Memory B cell (primary cell): ENCODE data around the gene ATXN7L1.

ENCODE experiments used
- ATAC-seq: fragments of 150-1000 bp; cut with Tn5 transposase; 2 replicates; pipeline ENCODE4 v1.10.0; 2021; ENCODE audit warnings: low read depth, mild to moderate bottlenecking, moderate library complexity
- DNase-seq, 2 donors: peaks; one replicate each; pipeline ENCODE4 v3.0.0; 2022; ENCODE audit warnings: low spot score in 2 of 2
- H3K27ac Mint-ChIP-seq: one replicate; pipeline ENCODE4 v1.8.0; 2022; ENCODE audit warnings: mild to moderate bottlenecking, moderate library complexity, mixed read lengths
- H3K27me3 Mint-ChIP-seq: one replicate; pipeline ENCODE4 v1.8.0; 2022; ENCODE audit warnings: mixed read lengths
- H3K36me3 Mint-ChIP-seq: one replicate; pipeline ENCODE4 v1.8.0; 2022; ENCODE audit warnings: mild to moderate bottlenecking, mixed read lengths
- H3K4me1 Mint-ChIP-seq: one replicate; pipeline ENCODE4 v1.8.0; 2022; ENCODE audit warnings: mixed read lengths
- H3K4me3 Mint-ChIP-seq: one replicate; pipeline ENCODE4 v1.8.0; 2022; ENCODE audit warnings: mild to moderate bottlenecking, moderate library complexity, mixed read lengths
- H3K9me3 Mint-ChIP-seq: one replicate; pipeline ENCODE4 v1.8.0; 2022; ENCODE audit warnings: mixed read lengths

ATXN7L1 gene

DNA sequence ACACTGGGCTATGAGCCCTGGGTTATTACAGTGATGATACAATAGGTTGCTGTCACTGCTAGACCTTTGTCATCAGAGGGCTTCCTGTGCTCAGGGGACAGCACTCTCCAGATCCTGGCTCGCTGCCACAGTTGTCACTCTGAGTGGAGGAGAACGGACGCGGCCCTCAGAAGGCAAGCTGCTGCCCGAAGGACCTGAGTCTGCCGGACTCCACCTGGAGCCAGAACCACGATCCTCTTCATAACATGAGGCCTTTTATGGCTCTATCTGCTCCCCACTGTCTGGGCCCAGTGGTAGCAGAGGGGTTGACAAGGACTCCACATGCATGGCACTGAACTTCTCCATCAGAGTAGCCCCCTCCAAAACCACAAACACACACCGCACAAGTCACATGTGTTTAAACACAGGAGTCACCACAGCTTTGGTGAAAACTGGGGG, 200.4 kb downstream of the ATXN7L1 start:
- H3K27me3 Mint-ChIP-seq: no peaks in the 10 kb centered on the region
- H3K4me1 Mint-ChIP-seq: peaks cover 41% of the 10 kb centered on the region
- DNase-seq: no peak
- no peak overlapping the region for H3K4me3 Mint-ChIP-seq
- H3K36me3 Mint-ChIP-seq: peaks cover 2% of the 10 kb centered on the region
- H3K9me3 Mint-ChIP-seq: no peaks in the 10 kb centered on the region
- no peak for ATAC-seq
- peak overlapping the region; percentile 79 for H3K27ac Mint-ChIP-seq

DNA sequence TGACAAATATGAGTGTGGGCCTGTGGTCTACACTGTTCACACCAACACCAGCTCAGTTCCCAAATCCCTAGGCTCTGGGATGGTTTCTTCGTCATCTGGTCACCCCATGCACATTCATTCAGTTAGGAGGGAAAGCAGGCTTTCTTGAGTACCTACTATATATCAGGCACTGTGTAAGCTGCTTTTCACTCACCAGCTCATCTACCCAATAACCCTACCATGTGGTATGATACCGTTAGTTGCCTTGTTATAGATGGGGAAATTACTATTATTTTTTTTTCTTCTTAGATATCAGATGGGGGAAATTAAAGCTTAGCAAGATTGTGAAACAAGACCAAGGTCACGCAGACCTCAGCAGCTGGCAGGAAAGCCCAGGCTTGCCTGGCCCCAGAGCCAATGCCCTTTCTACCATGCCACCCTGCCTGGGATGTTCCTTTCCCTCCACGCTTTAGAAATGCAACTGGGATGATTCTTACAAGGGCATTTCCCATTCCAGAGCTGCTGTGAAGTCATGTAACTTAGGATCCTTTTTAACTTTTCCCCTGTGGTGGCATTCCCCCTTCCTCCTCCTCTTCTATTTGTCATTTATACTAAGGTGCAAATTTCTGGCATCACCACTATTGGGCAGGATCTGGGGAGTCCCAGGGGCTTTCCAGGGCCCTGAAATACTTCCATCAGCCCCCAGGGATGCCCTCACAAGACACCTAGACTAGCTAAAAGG, 202.0 kb downstream of the ATXN7L1 start:
- ATAC-seq (no peak), DNase-seq (no peak)
- Mint-ChIP-seq H3K36me3 (no peaks in the 10 kb centered on the region), H3K4me1 (peaks cover 38% of the 10 kb centered on the region), H3K27me3 (no peaks in the 10 kb centered on the region), H3K27ac (peak overlapping the region; percentile 79), H3K9me3 (no peaks in the 10 kb centered on the region), H3K4me3 (no peak overlapping the region)

DNA sequence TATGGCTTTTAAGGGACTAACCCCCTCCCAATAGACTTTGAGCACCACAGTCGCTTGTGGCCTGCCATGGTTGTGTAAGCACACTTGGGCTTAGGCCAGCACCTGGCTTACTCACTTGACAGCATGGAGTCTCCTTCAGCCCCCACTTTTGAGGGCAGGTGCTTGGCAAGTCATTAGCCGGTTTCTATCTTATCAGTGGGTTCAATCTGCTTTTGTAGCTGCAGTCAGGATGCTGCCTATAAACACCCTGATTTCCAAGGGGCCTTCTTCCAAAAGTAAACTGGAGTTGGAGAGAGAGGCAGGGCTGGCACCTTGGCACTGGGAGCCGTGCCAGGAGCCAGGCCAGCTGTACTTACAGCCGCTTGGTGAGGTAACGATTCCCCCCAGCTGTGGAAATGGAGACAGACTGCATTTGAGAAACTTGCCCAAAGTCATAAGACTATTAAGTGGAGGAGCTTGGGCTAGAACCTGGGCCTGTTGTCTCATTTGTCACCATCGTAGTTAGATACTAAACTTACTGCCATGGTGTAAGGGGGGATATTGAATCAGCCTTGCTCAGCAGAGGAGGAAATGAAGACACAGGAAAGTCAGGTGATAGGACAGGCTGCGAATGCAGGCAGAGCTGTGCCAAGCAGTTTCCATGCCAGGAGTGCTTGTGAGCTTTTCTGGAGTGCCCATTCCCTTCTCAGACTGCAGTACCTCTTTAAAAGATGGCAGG, 202.9 kb downstream of the ATXN7L1 start:
- H3K4me1 Mint-ChIP-seq: peaks cover 31% of the 10 kb centered on the region
- no peak for ATAC-seq
- H3K4me3 Mint-ChIP-seq: no peak overlapping the region
- H3K27ac Mint-ChIP-seq: peak overlapping the region; percentile 79
- no peaks in the 10 kb centered on the region for H3K27me3 Mint-ChIP-seq
- no peaks in the 10 kb centered on the region for H3K36me3 Mint-ChIP-seq
- no peak for DNase-seq
- no peaks in the 10 kb centered on the region for H3K9me3 Mint-ChIP-seq

GRCh38 chr7:105672801-105673200, 203.6 kb downstream of the ATXN7L1 start:
- no peak for DNase-seq
- H3K27ac Mint-ChIP-seq: peak overlapping the region; percentile 79
- H3K4me1 Mint-ChIP-seq: peaks cover 24% of the 10 kb centered on the region

GRCh38 chr7:105666324-105666723, 210.1 kb downstream of the ATXN7L1 start:
- Mint-ChIP-seq H3K9me3 (no peaks in the 10 kb centered on the region), H3K27ac (peak overlapping the region; percentile 14), H3K4me3 (no peak overlapping the region), H3K27me3 (no peaks in the 10 kb centered on the region), H3K4me1 (no peaks in the 10 kb centered on the region), H3K36me3 (peaks cover 26% of the 10 kb centered on the region)
- ATAC-seq (no peak), DNase-seq (no peak)

More at GRCh38 chr7:105672801-105673200, 203.6 kb downstream of the ATXN7L1 start:
- Mint-ChIP-seq H3K4me3 (no peak overlapping the region), H3K27me3 (no peaks in the 10 kb centered on the region), H3K9me3 (no peaks in the 10 kb centered on the region), H3K36me3 (no peaks in the 10 kb centered on the region)
- ATAC-seq: no peak

DNA sequence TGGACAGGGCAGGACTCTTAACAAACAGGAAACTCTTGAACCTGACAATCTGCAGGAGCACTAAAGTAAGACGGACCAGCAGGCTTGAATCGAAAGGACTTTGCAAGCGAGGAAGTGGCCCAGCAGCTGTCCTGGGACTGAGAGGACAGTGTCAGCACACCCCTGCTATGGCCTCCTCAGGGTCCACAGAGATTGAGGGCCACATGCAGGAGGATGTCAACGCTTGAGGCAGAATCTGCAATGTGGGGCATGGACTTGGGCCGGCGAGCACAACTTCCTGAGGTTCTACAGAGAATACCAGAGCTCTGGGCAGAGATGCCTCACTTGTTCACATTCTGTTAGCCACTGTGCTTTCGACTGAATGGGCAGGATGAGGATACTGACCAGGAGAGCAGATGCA, 210.7 kb downstream of the ATXN7L1 start:
- DNase-seq: no peak
- no peak overlapping the region for H3K4me3 Mint-ChIP-seq
- no peak overlapping the region for H3K27ac Mint-ChIP-seq
- ATAC-seq: no peak
- H3K27me3 Mint-ChIP-seq: no peaks in the 10 kb centered on the region
- H3K36me3 Mint-ChIP-seq: peaks cover 32% of the 10 kb centered on the region
- no peaks in the 10 kb centered on the region for H3K9me3 Mint-ChIP-seq
- peaks cover 3% of the 10 kb centered on the region for H3K4me1 Mint-ChIP-seq

DNA sequence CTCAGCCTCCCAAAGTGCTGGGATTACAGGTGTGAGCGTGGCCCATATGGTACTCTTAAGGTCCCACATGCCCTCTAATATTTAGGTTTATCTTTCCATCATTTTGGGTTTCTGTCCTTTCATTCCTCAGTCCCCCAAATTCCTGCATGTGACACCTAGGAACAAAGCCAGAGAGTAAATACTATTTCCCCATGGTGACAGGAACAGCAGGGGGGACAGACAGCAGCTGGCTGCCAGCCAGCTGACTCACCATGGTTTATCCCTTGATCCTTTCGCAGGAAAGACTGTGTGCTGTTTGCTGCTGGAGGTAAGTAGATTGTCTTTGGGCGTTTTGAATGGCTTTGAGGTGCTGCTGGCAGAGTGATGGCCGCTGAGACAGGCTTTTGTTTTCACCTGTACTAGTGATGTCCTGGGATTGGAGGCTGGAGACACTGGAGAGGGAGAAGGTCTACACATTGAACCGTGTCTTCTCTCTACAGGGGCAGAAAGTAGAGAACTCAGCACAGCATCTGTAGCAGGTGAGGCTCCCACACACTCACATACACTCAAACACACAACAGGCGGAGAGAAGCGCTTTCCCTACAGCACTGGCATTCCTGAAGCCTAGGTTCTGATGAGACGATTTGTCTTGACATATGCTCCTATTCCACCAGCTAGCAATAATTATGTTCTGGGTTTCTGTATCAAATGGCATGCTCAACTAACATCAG, 211.4 kb downstream of the ATXN7L1 start:
- H3K27me3 Mint-ChIP-seq: no peaks in the 10 kb centered on the region
- no peak overlapping the region for H3K4me3 Mint-ChIP-seq
- peak overlapping the region; percentile 11 for H3K27ac Mint-ChIP-seq
- peaks cover 6% of the 10 kb centered on the region for H3K4me1 Mint-ChIP-seq
- no peaks in the 10 kb centered on the region for H3K9me3 Mint-ChIP-seq
- ATAC-seq: no peak
- DNase-seq: no peak
- peaks cover 36% of the 10 kb centered on the region for H3K36me3 Mint-ChIP-seq

GRCh38 chr7:105662998-105663397, 213.4 kb downstream of the ATXN7L1 start:
- Mint-ChIP-seq H3K27ac (no peak overlapping the region), H3K36me3 (peaks cover 44% of the 10 kb centered on the region), H3K27me3 (no peaks in the 10 kb centered on the region)

GRCh38 chr7:105661625-105662024, 214.8 kb downstream of the ATXN7L1 start:
- Mint-ChIP-seq H3K9me3 (no peaks in the 10 kb centered on the region), H3K4me3 (no peak overlapping the region), H3K27ac (no peak overlapping the region), H3K4me1 (peaks cover 10% of the 10 kb centered on the region), H3K36me3 (peaks cover 46% of the 10 kb centered on the region), H3K27me3 (no peaks in the 10 kb centered on the region)
- ATAC-seq (no peak), DNase-seq (no peak)

More at GRCh38 chr7:105662998-105663397, 213.4 kb downstream of the ATXN7L1 start:
- H3K9me3 Mint-ChIP-seq: no peaks in the 10 kb centered on the region
- H3K4me1 Mint-ChIP-seq: peaks cover 8% of the 10 kb centered on the region
- no peak overlapping the region for H3K4me3 Mint-ChIP-seq
- DNase-seq: no peak
- no peak for ATAC-seq

DNA sequence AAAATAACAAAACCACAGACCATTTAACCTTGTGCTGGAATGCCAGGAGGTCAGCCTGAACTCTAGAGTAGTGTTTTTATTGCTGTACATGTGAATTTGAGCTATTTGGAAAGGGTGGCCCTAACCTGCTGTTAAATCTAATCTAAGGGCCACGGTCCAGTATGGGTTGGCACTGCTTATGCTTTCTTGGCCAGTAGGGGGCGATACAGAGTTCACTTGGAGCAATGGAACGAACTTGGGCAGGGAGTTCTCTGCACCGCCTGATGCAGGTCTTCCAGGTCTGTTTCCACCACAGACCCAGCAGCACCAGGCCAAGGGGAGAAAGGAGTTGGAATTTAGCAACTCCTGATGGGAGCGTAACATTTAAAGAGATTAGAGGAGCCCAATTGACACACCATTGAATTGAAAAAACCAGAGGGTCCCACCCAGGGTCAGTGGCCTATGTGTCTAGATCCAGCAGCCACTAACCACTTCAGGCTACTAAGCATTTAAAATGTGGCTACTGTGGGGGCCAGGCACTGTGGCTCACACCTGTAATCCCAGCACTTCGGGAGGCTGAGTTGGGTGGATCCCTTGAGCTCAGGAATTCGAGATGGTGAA, 219.4 kb downstream of the ATXN7L1 start:
- H3K27me3 Mint-ChIP-seq: no peaks in the 10 kb centered on the region
- no peaks in the 10 kb centered on the region for H3K9me3 Mint-ChIP-seq
- ATAC-seq (peak; percentile 75), DNase-seq (peak; percentile 74 to 81)
- peaks cover 10% of the 10 kb centered on the region for H3K4me1 Mint-ChIP-seq
- H3K36me3 Mint-ChIP-seq: peaks cover 32% of the 10 kb centered on the region
- H3K27ac Mint-ChIP-seq: no peak overlapping the region
- H3K4me3 Mint-ChIP-seq: no peak overlapping the region

- Mint-ChIP-seq H3K4me3 (no peak overlapping the region), H3K27ac (no peak overlapping the region), H3K9me3 (no peaks in the 10 kb centered on the region), H3K4me1 (peaks cover 9% of the 10 kb centered on the region), H3K27me3 (no peaks in the 10 kb centered on the region), H3K36me3 (peaks cover 23% of the 10 kb centered on the region)
- ATAC-seq: no peak
- no peak for DNase-seq
Measured at GRCh38 chr7:105655500-105656380, 220.7 kb downstream of the ATXN7L1 start.

DNA sequence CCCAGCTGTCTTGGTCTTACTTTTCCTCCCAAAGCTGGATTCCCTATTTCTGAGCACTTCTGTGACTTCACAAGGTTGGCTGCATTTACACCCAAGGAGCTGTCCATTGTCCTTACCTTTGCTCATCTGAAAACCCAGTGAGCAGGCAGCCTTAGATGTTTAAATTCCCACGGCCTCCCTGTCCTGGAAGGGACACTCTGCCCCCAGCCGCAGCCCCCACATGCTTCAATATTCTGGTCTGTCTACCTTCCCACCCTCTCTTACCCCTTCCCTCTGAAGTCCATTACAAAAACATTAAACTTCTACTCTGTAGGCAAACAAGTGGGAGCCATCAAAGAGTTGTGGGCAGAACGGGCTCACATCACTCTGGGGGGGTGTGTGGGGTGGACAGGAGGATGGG, 221.3 kb downstream of the ATXN7L1 start:
- Mint-ChIP-seq H3K4me1 (peaks cover 10% of the 10 kb centered on the region), H3K27ac (no peak overlapping the region), H3K36me3 (peaks cover 26% of the 10 kb centered on the region), H3K27me3 (no peaks in the 10 kb centered on the region), H3K4me3 (no peak overlapping the region), H3K9me3 (no peaks in the 10 kb centered on the region)
- DNase-seq (no peak), ATAC-seq (no peak)

GRCh38 chr7:105654095-105654686, 222.2 kb downstream of the ATXN7L1 start:
- Mint-ChIP-seq H3K36me3 (peaks cover 22% of the 10 kb centered on the region), H3K4me1 (peaks cover 9% of the 10 kb centered on the region), H3K27me3 (no peaks in the 10 kb centered on the region), H3K9me3 (no peaks in the 10 kb centered on the region), H3K27ac (no peak overlapping the region), H3K4me3 (no peak overlapping the region)
- ATAC-seq (no peak), DNase-seq (no peak)
